Heart left ventricle (tissue), 13 donors: ENCODE results near the gene SEZ6L.

Experiments
- POLR2A ChIP-seq, 2 donors: fragments of 450-650 bp; IDR thresholded peaks; one replicate each; pipeline ENCODE4 v1.6.1; 2017; ENCODE audit warnings: antibody characterized with exemption in 2 of 2, mild to moderate bottlenecking in 2 of 2, moderate library complexity in 2 of 2
- TF ChIP-seq, protein P1 (sequence below), 12 donors: fragments of 200-600 bp; sonication (generic) in 4 of 12; IDR thresholded peaks; one replicate each; pipeline versions ENCODE4 v1.5.0 to v1.8.0; 2018 to 2022; ENCODE audit warnings: antibody characterized with exemption in 12 of 12, mild to moderate bottlenecking in 5 of 12
- donor health status: ischemic (EF 13 %, LVEDD 7.1; RV severe dilation, severe dysfunction).
- donor health status: DM: no; HTN: yes; CAD: no.
- donor health status: DM: no; HTN: no; CAD: no.
- donor health status: ischemic (EF 25% LVEDD 6.9; RV normal size, moderate dysfunction).
- donor health status: ischemic (EF 25% LVEDD 5.7; RV mildly dilated, moderate dysfunction).
- donor health status: ischemic (EF 35%, LVEDD 5.7; RV mildly dilated, moderate dysfunction).
- donor health status: nonischemic (EF 11% LVEDD 7.7; RV severe dilation, severe dysfunction).
- donor health status: DM: yes; HTN: yes; CAD: no.
- donor health status: PGD.
- donor health status: ischemic (EF 29% LVEDD 5.4; RV normal size, mild dysfunction).
- donor health status: nonischemic (EF 23%, LVEDD 6.1; RV moderate dilation, normal function).

- TF ChIP-seq, protein P1, sequence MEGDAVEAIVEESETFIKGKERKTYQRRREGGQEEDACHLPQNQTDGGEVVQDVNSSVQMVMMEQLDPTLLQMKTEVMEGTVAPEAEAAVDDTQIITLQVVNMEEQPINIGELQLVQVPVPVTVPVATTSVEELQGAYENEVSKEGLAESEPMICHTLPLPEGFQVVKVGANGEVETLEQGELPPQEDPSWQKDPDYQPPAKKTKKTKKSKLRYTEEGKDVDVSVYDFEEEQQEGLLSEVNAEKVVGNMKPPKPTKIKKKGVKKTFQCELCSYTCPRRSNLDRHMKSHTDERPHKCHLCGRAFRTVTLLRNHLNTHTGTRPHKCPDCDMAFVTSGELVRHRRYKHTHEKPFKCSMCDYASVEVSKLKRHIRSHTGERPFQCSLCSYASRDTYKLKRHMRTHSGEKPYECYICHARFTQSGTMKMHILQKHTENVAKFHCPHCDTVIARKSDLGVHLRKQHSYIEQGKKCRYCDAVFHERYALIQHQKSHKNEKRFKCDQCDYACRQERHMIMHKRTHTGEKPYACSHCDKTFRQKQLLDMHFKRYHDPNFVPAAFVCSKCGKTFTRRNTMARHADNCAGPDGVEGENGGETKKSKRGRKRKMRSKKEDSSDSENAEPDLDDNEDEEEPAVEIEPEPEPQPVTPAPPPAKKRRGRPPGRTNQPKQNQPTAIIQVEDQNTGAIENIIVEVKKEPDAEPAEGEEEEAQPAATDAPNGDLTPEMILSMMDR (IDR thresholded peaks at IDR 0.05): no peak
- TF ChIP-seq POLR2A (IDR thresholded peaks at IDR 0.05): no peak
Measured at GRCh38 chr22:26394777-26395176, 225.5 kb downstream of the SEZ6L start.
